ENCODE data around the gene PHLDA2. TPM values are rescaled to one million over a fixed set of nuclear protein-coding genes. Genes with fewer than 3 reads are reported as not detected.

Gene PHLDA2
- polyA plus RNA-seq, 1 of the 3 experiments (the other 2 are of a cell fraction) = 23.6 TPM

GRCh38 chr11:2883979-2884815 lies 45.0 kb downstream of the PHLDA2 start:
- Histone ChIP-seq H3K27ac (ENCODE audit: low read depth in 2 of 2, low read length in 1 of 2) (peak overlapping the region in 1 of 2 experiments; percentile 34; a peak in 1 of 4 replicates), H4K20me1 (ENCODE audit: insufficient read depth) (no peaks in the 10 kb centered on the region), H3K9ac (peak overlapping the region; percentile 53; the same call in 1 of the 2 replicates), H3K4me1 (ENCODE audit: control insufficient read depth in 1 of 2, insufficient read depth in 2 of 2, low read depth in 1 of 2, low read length in 1 of 2) (peaks cover 3 to 40% of the 10 kb centered on the region in 2 experiments; a peak in 1 of 4 replicates), H3F3A (replicated peaks; ENCODE audit: insufficient read depth) (peaks cover 7% of the 10 kb centered on the region), H3K9me2 (no peaks in the 10 kb centered on the region), H3K27me3 (ENCODE audit: insufficient read depth) (no peaks in the 10 kb centered on the region), H3K79me2 (ENCODE audit: insufficient read depth) (no peaks in the 10 kb centered on the region), H3K9me3 (no peaks in the 10 kb centered on the region), H2AFZ (ENCODE audit: low read depth) (0 out of 2 replicates have a peak overlapping the region, but pooled peaks have one; percentile 46), H3K4me3 (ENCODE audit: low read depth in 2 of 2, low read length in 1 of 2) (peak overlapping the region; percentile 58 to 64), H3K36me3 (replicated peaks in 1 of 2; ENCODE audit: control insufficient read depth in 1 of 2, insufficient read depth in 2 of 2, low read length in 1 of 2) (no peaks in the 10 kb centered on the region), H3K4me2 (peak overlapping the region; percentile 73)
- TF ChIP-seq RAD21 (IDR thresholded peaks at IDR 0.05; ENCODE audit: low read length) = no peak
- no peak for TF ChIP-seq FOXJ3 (CRISPR knock-in tag; IDR thresholded peaks at IDR 0.05)
- no peak for TF ChIP-seq YY1 (IDR thresholded peaks at IDR 0.05; ENCODE audit: low read depth)
- TF ChIP-seq JUND (IDR thresholded peaks at IDR 0.05) = no peak
- TF ChIP-seq SIN3A (IDR thresholded peaks at IDR 0.05; ENCODE audit: borderline replicate concordance, low read depth, low read length) = no peak
- no peak for TF ChIP-seq USF2 (IDR thresholded peaks at IDR 0.05; ENCODE audit: borderline replicate concordance, low read depth, low read length)
- TF ChIP-seq POLR2AphosphoS5 (IDR thresholded peaks at IDR 0.05; ENCODE audit: low read depth, low read length) = no peak
- TF ChIP-seq, protein P1, sequence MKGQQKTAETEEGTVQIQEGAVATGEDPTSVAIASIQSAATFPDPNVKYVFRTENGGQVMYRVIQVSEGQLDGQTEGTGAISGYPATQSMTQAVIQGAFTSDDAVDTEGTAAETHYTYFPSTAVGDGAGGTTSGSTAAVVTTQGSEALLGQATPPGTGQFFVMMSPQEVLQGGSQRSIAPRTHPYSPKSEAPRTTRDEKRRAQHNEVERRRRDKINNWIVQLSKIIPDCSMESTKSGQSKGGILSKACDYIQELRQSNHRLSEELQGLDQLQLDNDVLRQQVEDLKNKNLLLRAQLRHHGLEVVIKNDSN (IDR thresholded peaks at IDR 0.05; ENCODE audit: borderline replicate concordance, low read depth) = no peak
- TF ChIP-seq CHD2 (IDR thresholded peaks at IDR 0.05; ENCODE audit: low read length, partially characterized antibody) = no peak
- no peak for TF ChIP-seq MXI1 (IDR thresholded peaks at IDR 0.05; ENCODE audit: low read depth, low read length)
- no peak for TF ChIP-seq EZH2phosphoT487 (IDR thresholded peaks at IDR 0.05; ENCODE audit: borderline replicate concordance, low read depth)
- no peak for TF ChIP-seq NFIC (IDR thresholded peaks at IDR 0.05; ENCODE audit: borderline replicate concordance)
- no peak for TF ChIP-seq NRF1 (IDR thresholded peaks at IDR 0.05; ENCODE audit: low read depth, low read length)
- TF ChIP-seq, protein P2, sequence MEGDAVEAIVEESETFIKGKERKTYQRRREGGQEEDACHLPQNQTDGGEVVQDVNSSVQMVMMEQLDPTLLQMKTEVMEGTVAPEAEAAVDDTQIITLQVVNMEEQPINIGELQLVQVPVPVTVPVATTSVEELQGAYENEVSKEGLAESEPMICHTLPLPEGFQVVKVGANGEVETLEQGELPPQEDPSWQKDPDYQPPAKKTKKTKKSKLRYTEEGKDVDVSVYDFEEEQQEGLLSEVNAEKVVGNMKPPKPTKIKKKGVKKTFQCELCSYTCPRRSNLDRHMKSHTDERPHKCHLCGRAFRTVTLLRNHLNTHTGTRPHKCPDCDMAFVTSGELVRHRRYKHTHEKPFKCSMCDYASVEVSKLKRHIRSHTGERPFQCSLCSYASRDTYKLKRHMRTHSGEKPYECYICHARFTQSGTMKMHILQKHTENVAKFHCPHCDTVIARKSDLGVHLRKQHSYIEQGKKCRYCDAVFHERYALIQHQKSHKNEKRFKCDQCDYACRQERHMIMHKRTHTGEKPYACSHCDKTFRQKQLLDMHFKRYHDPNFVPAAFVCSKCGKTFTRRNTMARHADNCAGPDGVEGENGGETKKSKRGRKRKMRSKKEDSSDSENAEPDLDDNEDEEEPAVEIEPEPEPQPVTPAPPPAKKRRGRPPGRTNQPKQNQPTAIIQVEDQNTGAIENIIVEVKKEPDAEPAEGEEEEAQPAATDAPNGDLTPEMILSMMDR (IDR thresholded peaks at IDR 0.05) = no peak
- TF ChIP-seq REST (IDR thresholded peaks at IDR 0.05; ENCODE audit: low read depth, low read length) = no peak
- no peak for TF ChIP-seq TEAD4 (IDR thresholded peaks at IDR 0.05; ENCODE audit: borderline replicate concordance, insufficient read depth)
- TF ChIP-seq GATA2 (CRISPR knock-in tag; IDR thresholded peaks at IDR 0.05) = no peak
- no peak for TF ChIP-seq EP300 (IDR thresholded peaks at IDR 0.05; ENCODE audit: borderline replicate concordance in 1 of 2, low read depth in 1 of 2, low read length in 1 of 2)
- TF ChIP-seq FOSL2 (IDR thresholded peaks at IDR 0.05; ENCODE audit: borderline replicate concordance, low read depth) = no peak
- TF ChIP-seq, protein P3, sequence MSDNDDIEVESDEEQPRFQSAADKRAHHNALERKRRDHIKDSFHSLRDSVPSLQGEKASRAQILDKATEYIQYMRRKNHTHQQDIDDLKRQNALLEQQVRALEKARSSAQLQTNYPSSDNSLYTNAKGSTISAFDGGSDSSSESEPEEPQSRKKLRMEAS (IDR thresholded peaks at IDR 0.05; ENCODE audit: low read depth) = no peak
- CTCF ChIA-PET = interaction anchor here (0.6 to 16.8 kb wide), 22 partner anchors 10 to 347 kb away, joined by 3 to 1016 read pairs (median 4); no protein-coding TSS in a partner anchor
- POLR2A ChIA-PET = interaction anchor here (1.0 to 4.6 kb wide), 6 partner anchors 8 to 353 kb away, joined by 3 to 25 read pairs (median 5); no protein-coding TSS in a partner anchor
- DNase-seq = peak; percentile 79
- 2% methylated on average over 13 of the region's 119 CpGs for WGBS (ENCODE audit: low lambda C conversion rate)
